CD4-positive, alpha-beta T cell (primary cell): ENCODE results near the gene LMF1. TPM values are rescaled to one million over a fixed set of nuclear protein-coding genes. Genes with fewer than 3 reads are reported as not detected.

Experiments
- ATAC-seq: fragments of 200-7000 bp; cut with Tn5 transposase; one replicate; pipeline ENCODE4 v1.10.0; 2022; ENCODE audit warnings: mild to moderate bottlenecking; ENCODE audit not compliant: poor library complexity
- CTCF ChIA-PET: fragments of 350-600 bp; sonication (Branson Sonifier 250); formaldehyde crosslinking; loops from one replicate; lab custom pipeline; 2021; ENCODE audit warnings: antibody characterized with exemption, inconsistent platforms; lab: Charles Lee
- POLR2A ChIA-PET: fragments of 350-600 bp; sonication (Branson Sonifier 250); formaldehyde crosslinking; loops from one replicate; lab custom pipeline; 2021; ENCODE audit warnings: antibody characterized with exemption, inconsistent platforms; lab: Charles Lee
- DNase-seq, 14 experiments: peaks; one replicate each; pipeline ENCODE4 v3.0.0-alpha.2; 2013 to 2020; ENCODE audit warnings: mixed read lengths in 2 of 14
- H3K27ac ChIP-seq, 2 donors: one replicate each; pipeline versions ENCODE4 v1.5.1 to v1.7.0; 2013; ENCODE audit warnings: low read length in 2 of 2, low read depth in 1 of 2, mild to moderate bottlenecking in 1 of 2
- H3K27me3 ChIP-seq, 2 experiments: 1 replicate in 1 of 2; 2 replicates in 1 of 2; pipeline versions ENCODE4 v1.6.1 to v1.7.0; 2013; ENCODE audit warnings: low read length in 2 of 2, control low read depth in 1 of 2, mild to moderate bottlenecking in 1 of 2, moderate library complexity in 1 of 2; ENCODE audit not compliant: insufficient read depth in 2 of 2, control insufficient read depth in 1 of 2
- H3K36me3 ChIP-seq: one replicate; pipeline ENCODE4 v1.6.1; 2013; ENCODE audit warnings: low read length, control low read depth; ENCODE audit not compliant: insufficient read depth
- H3K4me1 ChIP-seq: one replicate; pipeline ENCODE4 v1.6.1; 2013; ENCODE audit warnings: low read length, control low read depth; ENCODE audit not compliant: insufficient read depth
- H3K4me3 ChIP-seq: one replicate; pipeline ENCODE4 v1.5.1; 2013; ENCODE audit warnings: mild to moderate bottlenecking, low read length, moderate library complexity
- H3K9me3 ChIP-seq, 2 experiments: 1 replicate in 1 of 2; 2 replicates in 1 of 2; pipeline versions ENCODE4 v1.6.1 to v1.7.0; 2013; ENCODE audit warnings: low read length in 2 of 2, mild to moderate bottlenecking in 2 of 2, control low read depth in 1 of 2, moderate library complexity in 1 of 2; ENCODE audit not compliant: control insufficient read depth in 1 of 2, insufficient read depth in 1 of 2
- H3K27ac Mint-ChIP-seq: one replicate; pipeline ENCODE4 v1.8.0; 2020; ENCODE audit warnings: mixed read lengths
- H3K27me3 Mint-ChIP-seq: one replicate; pipeline ENCODE4 v1.8.0; 2021; ENCODE audit warnings: mixed read lengths
- H3K36me3 Mint-ChIP-seq: one replicate; pipeline ENCODE4 v1.8.0; 2021; ENCODE audit warnings: low read depth, mixed read lengths
- H3K4me1 Mint-ChIP-seq: one replicate; pipeline ENCODE4 v1.8.0; 2021; ENCODE audit warnings: low read depth, mixed read lengths
- H3K4me3 Mint-ChIP-seq: one replicate; pipeline ENCODE4 v1.8.0; 2020; ENCODE audit warnings: mild to moderate bottlenecking, mixed read lengths
- H3K9me3 Mint-ChIP-seq: one replicate; pipeline ENCODE4 v1.8.0; 2020; ENCODE audit warnings: mixed read lengths
- intact Hi-C, 2 experiments: fragments of 100-400 bp; cut with DNase I in 1 of 2; cut with micrococcal nuclease in 1 of 2; formaldehyde crosslinking; loops; one replicate each; pipeline versions ENCODE4 v1.15.1 to v1.9.0; 2023 to 2025; cut with DNase I, micrococcal nuclease
- total RNA-seq, 174 experiments: library from RNA in 2 of 174; stranded (reverse) in 2 of 174; gene quantifications; one replicate each; pipeline ENCODE4 v1.2.3 and lab custom pipeline; 2021 to 2026
- TF ChIP-seq, protein P1 (sequence below): fragments of 200-600 bp; IDR thresholded peaks from one replicate; pipeline ENCODE4 v1.8.0; 2022; ENCODE audit warnings: antibody characterized with exemption, mild to moderate bottlenecking

LMF1 gene
- total RNA-seq, 2 experiments from 2014 or later = 26.8 to 27.6 TPM

DNA sequence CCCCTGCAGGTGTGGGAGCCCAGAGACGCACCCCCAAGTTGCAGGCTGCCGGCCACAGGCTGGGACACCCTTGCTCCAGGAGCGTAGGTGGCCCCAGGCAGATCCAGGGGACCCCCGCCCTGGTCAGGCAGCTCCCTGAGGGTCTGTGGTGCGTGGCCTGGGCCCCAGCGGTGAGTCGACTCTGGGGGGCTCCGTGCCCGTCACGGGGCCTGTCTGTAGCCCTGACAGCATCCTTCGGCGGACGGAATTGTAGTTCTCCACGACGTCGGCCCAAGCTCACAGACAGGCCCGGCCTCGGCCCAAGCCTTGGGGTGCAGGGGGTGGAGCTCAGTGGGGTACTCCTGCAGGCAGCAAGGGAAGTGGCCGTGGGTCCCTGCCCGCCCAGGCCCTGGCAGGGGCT lies 82.9 kb downstream of the LMF1 start:
- Mint-ChIP-seq H3K27ac (no peak overlapping the region), H3K36me3 (peaks cover 8% of the 10 kb centered on the region), H3K4me1 (no peaks in the 10 kb centered on the region), H3K9me3 (no peaks in the 10 kb centered on the region), H3K4me3 (no peak overlapping the region), H3K27me3 (no peaks in the 10 kb centered on the region)
- intact Hi-C loops = no loop called here
- Histone ChIP-seq H3K4me3 (no peak overlapping the region), H3K4me1 (no peaks in the 10 kb centered on the region), H3K27ac (no peak overlapping the region), H3K36me3 (peaks cover 17% of the 10 kb centered on the region), H3K9me3 (peaks cover 19 to 21% of the 10 kb centered on the region in 2 experiments), H3K27me3 (no peaks in the 10 kb centered on the region)
- TF ChIP-seq, protein P1, sequence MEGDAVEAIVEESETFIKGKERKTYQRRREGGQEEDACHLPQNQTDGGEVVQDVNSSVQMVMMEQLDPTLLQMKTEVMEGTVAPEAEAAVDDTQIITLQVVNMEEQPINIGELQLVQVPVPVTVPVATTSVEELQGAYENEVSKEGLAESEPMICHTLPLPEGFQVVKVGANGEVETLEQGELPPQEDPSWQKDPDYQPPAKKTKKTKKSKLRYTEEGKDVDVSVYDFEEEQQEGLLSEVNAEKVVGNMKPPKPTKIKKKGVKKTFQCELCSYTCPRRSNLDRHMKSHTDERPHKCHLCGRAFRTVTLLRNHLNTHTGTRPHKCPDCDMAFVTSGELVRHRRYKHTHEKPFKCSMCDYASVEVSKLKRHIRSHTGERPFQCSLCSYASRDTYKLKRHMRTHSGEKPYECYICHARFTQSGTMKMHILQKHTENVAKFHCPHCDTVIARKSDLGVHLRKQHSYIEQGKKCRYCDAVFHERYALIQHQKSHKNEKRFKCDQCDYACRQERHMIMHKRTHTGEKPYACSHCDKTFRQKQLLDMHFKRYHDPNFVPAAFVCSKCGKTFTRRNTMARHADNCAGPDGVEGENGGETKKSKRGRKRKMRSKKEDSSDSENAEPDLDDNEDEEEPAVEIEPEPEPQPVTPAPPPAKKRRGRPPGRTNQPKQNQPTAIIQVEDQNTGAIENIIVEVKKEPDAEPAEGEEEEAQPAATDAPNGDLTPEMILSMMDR = no peak
- POLR2A ChIA-PET = no interaction called here
- DNase-seq (no peak), ATAC-seq (no peak)
- CTCF ChIA-PET = no interaction called here

DNA sequence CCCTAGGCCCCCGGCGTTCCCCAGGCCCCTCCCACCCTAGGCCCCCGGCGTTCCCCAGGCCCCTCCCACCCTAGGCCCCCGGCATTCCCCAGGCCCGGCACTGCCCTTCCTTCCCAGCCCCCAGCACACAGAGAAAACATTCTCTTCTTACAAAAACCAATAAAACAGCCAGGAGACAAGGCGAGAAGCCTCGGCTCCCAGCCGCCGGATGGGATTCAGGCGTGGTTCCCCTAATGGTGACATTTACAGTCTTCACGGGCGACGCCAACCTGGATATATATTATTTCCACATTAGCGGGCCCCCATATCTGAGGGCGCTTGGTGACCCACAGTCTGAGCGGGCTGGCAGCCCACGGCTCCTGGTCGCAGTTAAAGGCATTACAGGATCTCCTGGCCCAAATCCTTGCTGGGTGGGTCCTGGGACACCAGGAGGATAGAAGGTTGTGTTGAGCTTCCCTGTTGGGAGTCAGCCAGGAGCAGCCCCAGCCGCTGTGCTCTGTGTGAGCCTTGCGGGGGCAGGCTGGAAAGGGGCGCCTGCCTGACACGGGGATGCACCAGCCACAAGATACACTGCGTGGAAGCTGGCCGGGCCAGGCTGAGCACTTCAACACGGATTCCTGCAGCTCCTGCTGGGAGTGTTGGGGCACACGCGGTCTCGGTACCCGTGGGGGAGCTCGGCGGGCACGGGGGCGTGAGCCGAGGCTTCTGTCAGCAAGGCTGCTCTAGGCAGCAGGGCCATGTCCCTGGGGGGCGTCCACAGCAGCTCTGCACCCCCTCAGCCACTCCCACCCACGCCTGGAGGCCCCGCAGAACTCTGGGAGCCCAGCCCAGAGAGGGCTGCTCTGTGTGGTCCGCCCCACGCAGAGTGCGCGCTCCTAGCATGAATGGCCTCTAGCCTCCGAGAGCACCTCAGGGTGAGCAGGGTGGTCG lies 83.7 kb downstream of the LMF1 start:
- intact Hi-C loops = no loop called here

DNA sequence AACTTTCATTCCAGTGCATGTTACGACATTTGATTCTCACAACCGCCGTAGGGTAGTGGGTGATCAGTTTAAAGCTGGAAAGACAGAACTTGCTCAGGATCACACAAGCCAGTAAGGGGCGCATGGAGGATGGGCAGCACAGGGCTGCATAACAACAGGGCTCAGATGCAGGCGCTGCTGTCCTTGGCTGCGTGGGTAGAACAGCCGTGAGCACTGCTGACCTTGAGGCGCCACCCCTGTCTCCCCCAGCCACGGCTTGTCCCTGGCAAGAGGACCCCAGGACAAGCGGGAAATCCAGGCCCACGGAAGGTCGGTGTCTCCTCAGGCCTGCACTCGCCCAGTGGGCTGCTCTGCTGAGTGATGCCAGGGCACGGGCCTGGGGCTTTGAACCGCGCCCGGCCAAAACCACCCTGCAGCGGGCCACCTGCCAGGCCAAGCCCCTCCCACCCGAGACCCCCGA lies 84.7 kb downstream of the LMF1 start:
- H3K27ac ChIP-seq = no peak overlapping the region
- H3K36me3 ChIP-seq = peaks cover 4% of the 10 kb centered on the region
- H3K27ac Mint-ChIP-seq = no peak overlapping the region
- peaks cover 4% of the 10 kb centered on the region for H3K36me3 Mint-ChIP-seq
- H3K27me3 Mint-ChIP-seq = no peaks in the 10 kb centered on the region
- ChIA-PET POLR2A (no interaction called here), CTCF (no interaction called here)
- H3K9me3 Mint-ChIP-seq = no peaks in the 10 kb centered on the region
- H3K4me3 ChIP-seq = no peak overlapping the region
- no peaks in the 10 kb centered on the region for H3K4me1 Mint-ChIP-seq
- no peak for ATAC-seq
- H3K27me3 ChIP-seq = no peaks in the 10 kb centered on the region
- intact Hi-C loops = no loop called here
- no peak overlapping the region for H3K4me3 Mint-ChIP-seq
- peaks cover 19 to 21% of the 10 kb centered on the region in 2 experiments for H3K9me3 ChIP-seq
- no peak for DNase-seq
- TF ChIP-seq, protein P1 = no peak
- H3K4me1 ChIP-seq = no peaks in the 10 kb centered on the region

More for the DNA sequence above, 83.7 kb downstream of the LMF1 start:
- TF ChIP-seq, protein P1 = no peak
- Mint-ChIP-seq H3K4me3 (no peak overlapping the region), H3K4me1 (no peaks in the 10 kb centered on the region), H3K36me3 (peaks cover 12% of the 10 kb centered on the region), H3K27me3 (no peaks in the 10 kb centered on the region), H3K27ac (no peak overlapping the region), H3K9me3 (no peaks in the 10 kb centered on the region)
- DNase-seq = no peak
- H3K27ac ChIP-seq = no peak overlapping the region
- CTCF ChIA-PET = no interaction called here
- POLR2A ChIA-PET = no interaction called here
- H3K4me1 ChIP-seq = no peaks in the 10 kb centered on the region
- peaks cover 19 to 21% of the 10 kb centered on the region in 2 experiments for H3K9me3 ChIP-seq
- ATAC-seq = no peak
- no peaks in the 10 kb centered on the region for H3K27me3 ChIP-seq
- H3K36me3 ChIP-seq = peaks cover 11% of the 10 kb centered on the region
- H3K4me3 ChIP-seq = no peak overlapping the region
